Ascending aorta (tissue), 2 donors: ENCODE data around the gene KLHL35. TPM values are rescaled to one million over a fixed set of nuclear protein-coding genes. Genes with fewer than 3 reads are reported as not detected.

Experiments
- DNase-seq, 2 donors: peaks; one replicate each; pipeline ENCODE4 v3.0.0-alpha.2; 2019; ENCODE audit warnings: low spot score in 2 of 2
- H3K27ac ChIP-seq, 2 donors: fragments of 200-600 bp; sonication (generic); one replicate each; pipeline ENCODE4 v1.5.1; 2016 to 2017; ENCODE audit warnings: mild to moderate bottlenecking in 1 of 2
- H3K27me3 ChIP-seq: fragments of 200-600 bp; sonication (generic); one replicate; pipeline ENCODE4 v1.5.1; 2017
- H3K36me3 ChIP-seq, 2 donors: fragments of 200-600 bp; sonication (generic); one replicate each; pipeline ENCODE4 v1.5.1; 2016
- H3K4me1 ChIP-seq, 2 donors: fragments of 200-600 bp; sonication (generic); one replicate each; pipeline ENCODE4 v1.5.1; 2016 to 2017; ENCODE audit warnings: mild to moderate bottlenecking in 1 of 2
- H3K4me3 ChIP-seq, 2 donors: fragments of 200-600 bp; sonication (generic); one replicate each; pipeline ENCODE4 v1.5.1; 2016 to 2017; ENCODE audit warnings: mild to moderate bottlenecking in 1 of 2
- H3K9me3 ChIP-seq, 2 donors: fragments of 200-600 bp; sonication (generic); one replicate each; pipeline ENCODE4 v1.5.1; 2016
- intact Hi-C: fragments of 100-400 bp; cut with DNase I; formaldehyde crosslinking; loops from one replicate; pipeline ENCODE4 v1.15.1; 2023
- total RNA-seq: library from RNA; depleted of rRNA; stranded (reverse); fragments of >200 nt; gene quantifications from one replicate; pipeline ENCODE4 v1.1.0, GENCODE V29; 2016
- TF ChIP-seq, protein P1 (sequence below), 3 experiments: fragments of 200-600 bp in 2 of 3; fragments of 450-650 bp in 1 of 3; sonication (generic) in 2 of 3; IDR thresholded peaks; one replicate each; pipeline ENCODE4 v1.5.1; 2016 to 2019; ENCODE audit warnings: antibody characterized with exemption in 3 of 3, mild to moderate bottlenecking in 1 of 3, moderate library complexity in 1 of 3

The KLHL35 gene
- total RNA-seq, 1 donor from 2014 or later = not detected

DNA sequence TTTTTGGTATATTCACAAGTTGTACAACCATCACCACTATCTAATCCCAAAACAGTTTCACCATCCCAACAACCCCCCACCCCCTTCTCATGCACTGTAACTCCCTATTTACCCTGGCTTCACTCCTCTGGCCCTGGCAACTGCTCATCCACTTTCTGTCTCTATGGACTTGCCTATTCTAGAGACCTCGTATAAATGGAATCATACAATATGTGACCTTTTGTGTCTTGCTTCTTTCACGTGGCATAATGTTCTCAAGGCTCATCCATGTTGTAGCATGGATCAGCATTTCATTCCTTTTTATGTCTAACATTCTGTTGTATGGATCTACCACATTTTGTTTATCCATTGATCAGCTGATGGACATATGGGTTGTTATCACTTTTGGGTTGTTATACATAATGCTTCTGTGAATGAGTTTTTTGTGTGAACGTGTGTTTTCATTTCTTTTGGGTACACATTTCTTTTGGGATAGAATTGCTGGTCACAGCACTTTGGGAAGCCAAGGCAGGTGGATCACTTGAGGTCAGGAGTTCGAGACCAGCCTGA is 46.7 kb upstream of the KLHL35 start:
- TF ChIP-seq, protein P1, sequence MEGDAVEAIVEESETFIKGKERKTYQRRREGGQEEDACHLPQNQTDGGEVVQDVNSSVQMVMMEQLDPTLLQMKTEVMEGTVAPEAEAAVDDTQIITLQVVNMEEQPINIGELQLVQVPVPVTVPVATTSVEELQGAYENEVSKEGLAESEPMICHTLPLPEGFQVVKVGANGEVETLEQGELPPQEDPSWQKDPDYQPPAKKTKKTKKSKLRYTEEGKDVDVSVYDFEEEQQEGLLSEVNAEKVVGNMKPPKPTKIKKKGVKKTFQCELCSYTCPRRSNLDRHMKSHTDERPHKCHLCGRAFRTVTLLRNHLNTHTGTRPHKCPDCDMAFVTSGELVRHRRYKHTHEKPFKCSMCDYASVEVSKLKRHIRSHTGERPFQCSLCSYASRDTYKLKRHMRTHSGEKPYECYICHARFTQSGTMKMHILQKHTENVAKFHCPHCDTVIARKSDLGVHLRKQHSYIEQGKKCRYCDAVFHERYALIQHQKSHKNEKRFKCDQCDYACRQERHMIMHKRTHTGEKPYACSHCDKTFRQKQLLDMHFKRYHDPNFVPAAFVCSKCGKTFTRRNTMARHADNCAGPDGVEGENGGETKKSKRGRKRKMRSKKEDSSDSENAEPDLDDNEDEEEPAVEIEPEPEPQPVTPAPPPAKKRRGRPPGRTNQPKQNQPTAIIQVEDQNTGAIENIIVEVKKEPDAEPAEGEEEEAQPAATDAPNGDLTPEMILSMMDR (IDR thresholded peaks at IDR 0.05) = no peak
- Histone ChIP-seq H3K27me3 (no peaks in the 10 kb centered on the region), H3K4me1 (peaks cover 0 to 3% of the 10 kb centered on the region in 2 donors), H3K4me3 (no peak overlapping the region), H3K9me3 (no peaks in the 10 kb centered on the region), H3K36me3 (no peaks in the 10 kb centered on the region), H3K27ac (no peak overlapping the region)
- intact Hi-C loops = no loop called here
- DNase-seq = no peak

DNA sequence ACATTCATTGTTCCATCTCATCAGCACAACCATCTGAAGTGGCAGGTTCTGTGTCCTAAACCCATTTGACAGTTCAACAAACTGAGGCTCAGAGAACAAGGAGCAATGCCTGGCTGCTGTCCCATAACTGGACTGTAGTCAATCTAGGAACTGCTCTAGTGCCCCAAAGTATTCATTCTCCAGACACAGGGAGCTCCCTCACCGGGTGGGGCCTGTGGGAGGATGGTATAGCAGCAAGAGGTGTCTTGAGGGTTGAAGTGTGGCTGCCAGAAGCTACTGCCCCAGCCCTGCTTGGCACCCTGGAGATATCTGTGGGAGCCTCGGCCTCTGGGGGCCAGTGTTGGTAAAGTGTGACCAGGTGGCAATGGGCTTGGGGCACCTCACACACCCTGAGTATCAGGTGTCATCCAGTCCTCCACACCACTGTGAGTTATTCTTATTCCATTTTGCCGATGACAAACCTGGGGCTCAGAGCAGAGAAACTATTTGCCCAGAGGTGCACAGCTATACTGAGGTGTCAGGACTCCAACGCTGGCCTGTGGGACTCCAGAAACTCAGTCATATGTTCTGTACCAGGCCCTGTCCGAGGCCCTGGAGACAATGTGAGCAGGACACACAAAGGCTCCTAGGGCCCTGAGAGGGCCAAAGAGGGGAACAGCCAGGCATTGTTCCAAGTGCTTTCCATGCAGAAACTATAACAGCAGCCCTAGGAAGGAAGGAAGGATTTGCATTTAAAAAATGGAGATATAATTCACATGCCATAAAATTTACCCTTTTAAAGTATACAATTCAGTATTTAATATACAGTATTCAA is 46.0 kb upstream of the KLHL35 start:
- no peak overlapping the region for H3K27ac ChIP-seq
- intact Hi-C loops = no loop called here
- TF ChIP-seq, protein P1 (IDR thresholded peaks at IDR 0.05) = no peak
- no peaks in the 10 kb centered on the region for H3K27me3 ChIP-seq
- no peaks in the 10 kb centered on the region for H3K9me3 ChIP-seq
- H3K36me3 ChIP-seq = no peaks in the 10 kb centered on the region
- DNase-seq = no peak
- H3K4me3 ChIP-seq = no peak overlapping the region
- H3K4me1 ChIP-seq = peaks cover 0 to 3% of the 10 kb centered on the region in 2 donors

DNA sequence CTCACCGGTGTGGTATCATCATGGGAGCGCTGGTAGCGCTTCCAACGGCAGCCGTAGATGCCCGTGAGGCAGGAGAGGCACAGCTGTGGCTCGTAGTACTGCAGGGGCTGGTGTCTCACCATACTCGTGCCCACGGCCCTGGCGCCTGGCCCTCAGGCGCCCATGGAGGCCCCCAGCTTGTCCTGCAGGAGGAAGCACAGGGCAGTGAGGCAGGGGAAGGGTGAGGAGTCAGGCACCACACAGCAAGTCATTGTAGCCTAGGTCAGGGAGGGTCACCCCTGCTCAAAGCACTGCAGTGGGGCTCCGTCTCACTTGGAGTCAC is 44.6 kb upstream of the KLHL35 start:
- TF ChIP-seq, protein P1 (IDR thresholded peaks at IDR 0.05) = no peak
- intact Hi-C loops = no loop called here
- no peaks in the 10 kb centered on the region for H3K9me3 ChIP-seq
- no peak for DNase-seq
- H3K27ac ChIP-seq = no peak overlapping the region
- H3K27me3 ChIP-seq = no peaks in the 10 kb centered on the region
- H3K4me3 ChIP-seq = no peak overlapping the region
- H3K4me1 ChIP-seq = peaks cover 0 to 3% of the 10 kb centered on the region in 2 donors
- H3K36me3 ChIP-seq = no peaks in the 10 kb centered on the region

DNA sequence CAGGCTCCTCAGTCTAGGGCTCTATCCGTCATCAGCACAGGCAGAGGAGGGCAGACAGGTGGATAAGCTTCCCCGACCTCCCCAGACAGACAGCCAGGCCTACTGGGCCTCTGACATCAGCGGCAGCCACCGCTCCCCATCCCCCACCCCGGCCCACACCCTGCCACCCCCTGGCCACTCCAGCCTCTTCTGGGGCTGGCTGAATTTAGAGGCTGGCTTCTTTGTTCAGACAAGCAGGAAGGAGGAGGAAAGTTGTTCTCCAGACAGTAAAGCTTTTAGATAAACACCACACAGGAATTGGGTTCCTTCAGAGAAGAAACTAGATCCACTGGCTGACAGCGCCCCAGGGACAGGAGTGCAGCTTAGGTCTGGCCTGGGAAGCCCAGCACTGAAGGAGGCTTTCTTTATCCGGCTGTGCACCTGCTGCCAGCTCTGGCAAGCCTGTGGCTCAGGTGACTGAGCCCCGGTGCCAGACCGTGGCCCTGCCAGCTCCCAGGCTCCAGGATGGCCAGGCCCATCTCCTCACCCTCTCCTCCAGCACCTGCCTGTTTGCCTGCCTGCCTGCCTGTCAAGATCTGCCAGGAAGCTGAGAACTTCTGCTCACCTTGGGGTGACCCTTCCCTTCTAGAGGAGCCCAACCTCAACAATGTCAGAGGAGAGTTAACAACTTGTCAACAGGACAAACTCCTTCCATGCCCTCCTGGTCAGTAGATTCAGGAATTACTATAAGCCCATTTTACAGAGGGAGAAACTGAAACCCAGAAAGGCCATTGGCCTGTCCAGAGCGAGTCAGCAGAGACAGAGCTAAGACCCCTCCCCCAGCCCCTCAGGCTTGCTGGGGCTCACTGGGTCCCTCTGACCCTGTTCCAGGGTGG is 44.0 kb upstream of the KLHL35 start:
- no peaks in the 10 kb centered on the region for H3K9me3 ChIP-seq
- no peaks in the 10 kb centered on the region for H3K36me3 ChIP-seq
- no peaks in the 10 kb centered on the region for H3K27me3 ChIP-seq
- no peak overlapping the region for H3K4me3 ChIP-seq
- H3K4me1 ChIP-seq = peaks cover 0 to 3% of the 10 kb centered on the region in 2 donors
- H3K27ac ChIP-seq = no peak overlapping the region
- TF ChIP-seq, protein P1 (IDR thresholded peaks at IDR 0.05) = no peak
- intact Hi-C loops = no loop called here
- DNase-seq = no peak

DNA sequence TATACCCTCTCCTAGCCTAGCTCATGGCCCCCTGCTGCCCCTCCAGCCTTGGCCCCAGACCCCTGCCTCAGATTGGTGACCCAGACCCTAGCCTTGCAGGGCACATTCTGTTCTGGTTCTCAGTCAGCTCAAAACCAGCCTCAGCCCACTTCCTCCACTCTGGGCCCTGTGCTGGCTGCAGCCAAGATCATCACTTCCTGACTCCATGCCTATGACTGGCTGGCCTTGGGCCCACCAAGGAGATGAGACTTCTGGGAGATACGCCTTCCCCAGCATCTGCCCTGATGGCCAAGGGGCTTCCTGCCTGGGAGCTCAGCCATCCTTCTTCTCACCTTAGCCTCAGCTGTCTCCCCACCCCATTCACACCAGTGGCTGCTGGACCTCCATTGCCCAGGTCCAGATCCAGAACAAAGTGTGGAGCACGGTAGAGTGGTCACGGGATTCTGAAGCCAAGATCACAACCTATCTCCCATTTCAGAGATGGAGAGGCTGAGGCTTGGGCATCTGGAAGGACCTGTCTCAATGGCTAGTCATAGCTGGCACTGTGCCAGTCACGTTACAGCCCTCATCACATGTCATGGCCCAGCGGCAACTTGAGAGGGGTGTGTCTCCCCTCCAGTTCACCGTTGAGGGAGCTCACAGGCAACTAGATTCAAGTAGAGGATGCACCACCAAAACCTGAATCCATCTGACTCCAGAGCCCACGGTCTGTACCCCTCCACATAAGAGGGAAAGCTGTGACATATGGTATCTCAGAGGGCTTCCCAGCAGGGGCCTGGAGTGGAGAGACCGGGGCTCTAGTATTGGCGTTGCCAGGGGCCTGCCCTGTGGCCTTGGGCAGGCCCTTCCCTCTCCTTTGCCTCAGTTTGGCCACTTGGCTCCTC is 43.0 kb upstream of the KLHL35 start:
- Histone ChIP-seq H3K9me3 (no peaks in the 10 kb centered on the region), H3K4me1 (peaks cover 0 to 3% of the 10 kb centered on the region in 2 donors), H3K27me3 (no peaks in the 10 kb centered on the region), H3K36me3 (no peaks in the 10 kb centered on the region), H3K4me3 (no peak overlapping the region), H3K27ac (no peak overlapping the region)
- DNase-seq = no peak
- intact Hi-C loops = no loop called here
- TF ChIP-seq, protein P1 (IDR thresholded peaks at IDR 0.05) = no peak
